22Rv1 (cell line): Measurements from ENCODE around the gene PFKFB3.

ENCODE experiments used
- CTCF ChIP-seq: fragments of 450-650 bp; IDR thresholded peaks from 2 replicates; pipeline ENCODE4 v1.5.1; 2017; ENCODE audit warnings: mild to moderate bottlenecking
- ZFX ChIP-seq: fragments of 450-650 bp; IDR thresholded peaks from 2 replicates; pipeline ENCODE4 v1.6.1; 2017; ENCODE audit warnings: antibody characterized with exemption, borderline replicate concordance

DNA sequence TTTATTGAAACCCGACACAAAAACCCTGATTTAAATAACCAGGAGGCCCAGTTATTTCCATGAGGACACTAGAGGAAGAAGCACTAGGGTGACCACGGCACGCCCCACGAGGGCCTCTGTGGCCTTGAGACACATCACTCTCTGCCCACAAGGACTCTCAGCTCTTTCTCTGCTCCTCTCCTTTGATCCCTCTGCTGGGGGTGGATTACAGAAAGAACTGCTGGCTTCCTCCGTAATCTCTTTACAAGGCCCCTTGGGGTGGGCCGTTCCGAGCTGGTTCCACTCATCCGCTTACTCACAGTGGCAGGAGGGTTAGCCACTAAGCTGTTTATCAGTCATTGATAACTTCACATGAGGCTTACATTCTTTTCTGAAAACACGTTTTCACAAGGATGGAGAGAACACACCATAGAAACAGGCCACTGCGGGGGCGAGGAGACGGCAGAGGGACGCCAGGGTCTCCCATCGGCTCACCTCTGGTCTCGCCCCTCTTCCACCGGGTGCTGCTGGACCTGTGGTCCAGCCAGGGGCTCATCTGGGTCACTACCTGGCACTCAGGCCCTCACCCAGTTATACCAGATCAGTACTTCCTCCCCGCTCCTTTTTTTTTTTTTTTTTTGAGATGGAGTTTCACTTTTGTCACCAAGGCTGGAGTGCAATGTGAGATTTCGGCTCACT is 17.6 kb upstream of the PFKFB3 start:
- TF ChIP-seq CTCF (no peak), ZFX (no peak)
